Measurements from ENCODE around the gene ARL8A.

- no peak for TF ChIP-seq CTCF (IDR thresholded peaks at IDR 0.05)
- TF ChIP-seq ZFX (IDR thresholded peaks at IDR 0.05; ENCODE audit: borderline replicate concordance), result no peak
These were observed 36.5 kb downstream of the ARL8A start for GRCh38 chr1:202107801-202108731.

All from 22Rv1 (cell line).